Stimulated activated CD8-positive, alpha-beta memory T cell treated with anti-CD3 and anti-CD28 coated beads, Interleukin-12 subunit alpha, Interleukin-12 subunit beta, amount 100 ng/mL, for 4 hours (primary cell): ENCODE measurements around the gene CFDP1.

ENCODE experiments used
- DNase-seq: peaks from one replicate; pipeline ENCODE4 v3.0.0-alpha.2; 2020; ENCODE audit warnings: low read depth

The CFDP1 gene

GRCh38 chr16:75319513-75320411, 113.5 kb downstream of the CFDP1 start:
- no peak for DNase-seq

- no peak for DNase-seq
These were observed 114.6 kb downstream of the CFDP1 start for GRCh38 chr16:75318737-75319136.

GRCh38 chr16:75317532-75317931, 115.8 kb downstream of the CFDP1 start:
- DNase-seq: no peak

- DNase-seq: no peak
These were observed 116.2 kb downstream of the CFDP1 start for GRCh38 chr16:75317101-75317522.

- no peak for DNase-seq
These were observed 117.6 kb downstream of the CFDP1 start for GRCh38 chr16:75315539-75316306.

- no peak for DNase-seq
These were observed 120.4 kb downstream of the CFDP1 start for GRCh38 chr16:75312875-75313274.

- no peak for DNase-seq
These were observed 121.8 kb downstream of the CFDP1 start for GRCh38 chr16:75311383-75311938.

- no peak for DNase-seq
These were observed 122.8 kb downstream of the CFDP1 start for GRCh38 chr16:75310541-75310940.

GRCh38 chr16:75309899-75310430, 123.3 kb downstream of the CFDP1 start:
- DNase-seq: no peak

GRCh38 chr16:75309156-75309555, 124.1 kb downstream of the CFDP1 start:
- no peak for DNase-seq

GRCh38 chr16:75308011-75308410, 125.3 kb downstream of the CFDP1 start:
- DNase-seq: no peak

- no peak for DNase-seq
These were observed 125.8 kb downstream of the CFDP1 start for GRCh38 chr16:75307506-75307905.

GRCh38 chr16:75306099-75306762, 127.1 kb downstream of the CFDP1 start:
- no peak for DNase-seq

- DNase-seq: peak; percentile 16
These were observed 127.8 kb downstream of the CFDP1 start for GRCh38 chr16:75305364-75306098.

- no peak for DNase-seq
These were observed 128.6 kb downstream of the CFDP1 start for GRCh38 chr16:75304521-75305363.

GRCh38 chr16:75301804-75302203, 131.5 kb downstream of the CFDP1 start:
- DNase-seq: no peak

- DNase-seq: no peak
These were observed 135.0 kb downstream of the CFDP1 start for GRCh38 chr16:75298267-75298666.

- DNase-seq: no peak
These were observed 136.7 kb downstream of the CFDP1 start for GRCh38 chr16:75296606-75297005.

- DNase-seq: no peak
These were observed 138.4 kb downstream of the CFDP1 start for GRCh38 chr16:75294773-75295459.

- DNase-seq: no peak
These were observed 139.5 kb downstream of the CFDP1 start for GRCh38 chr16:75293772-75294171.
